Fibroblast of villous mesenchyme (primary cell): ENCODE measurements around the gene UBE2E3. TPM values are rescaled to one million over a fixed set of nuclear protein-coding genes. Genes with fewer than 3 reads are reported as not detected.

Source experiments
- DNase-seq: peaks from one replicate; pipeline ENCODE4 v3.0.0-alpha.2; 2010; ENCODE audit warnings: low read depth
- H3K4me3 ChIP-seq: 2 replicates; pipeline ENCODE4 v1.5.1; 2011; ENCODE audit warnings: low read depth, mild to moderate bottlenecking, low read length
- total RNA-seq: library from RNA; depleted of rRNA; stranded (reverse); fragments of >200 nt; gene quantifications from 2 replicates; pipeline ENCODE4 v1.2.3, GENCODE V29; 2012
- TF ChIP-seq, protein P1 (sequence below): IDR thresholded peaks from 2 replicates; pipeline ENCODE4 v1.5.1; 2012; ENCODE audit warnings: low read depth, mild to moderate bottlenecking, low read length; ENCODE audit not compliant: insufficient read depth

Gene UBE2E3
- total RNA-seq, 1 donor = 66.9 TPM

DNA sequence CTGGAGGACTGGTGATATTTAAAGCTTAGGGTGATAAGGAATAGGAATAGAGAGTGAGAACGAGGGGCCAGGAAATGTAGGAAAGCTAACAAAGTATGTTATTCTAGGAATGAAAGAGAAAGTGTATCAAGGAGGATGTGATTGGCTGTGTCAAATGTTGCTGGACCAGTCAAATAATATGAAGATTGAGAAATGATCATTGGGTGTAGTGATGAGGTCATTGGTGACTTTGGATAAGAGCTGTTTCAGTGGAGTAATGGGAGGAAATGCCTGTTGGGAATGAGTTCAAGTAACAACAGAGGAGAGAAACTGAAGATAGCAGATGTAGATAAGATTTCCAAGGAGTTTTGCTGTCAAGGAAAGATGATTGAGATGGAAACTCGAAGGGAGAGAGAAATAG lies 74.4 kb downstream of the UBE2E3 start:
- no peak for DNase-seq
- TF ChIP-seq, protein P1, sequence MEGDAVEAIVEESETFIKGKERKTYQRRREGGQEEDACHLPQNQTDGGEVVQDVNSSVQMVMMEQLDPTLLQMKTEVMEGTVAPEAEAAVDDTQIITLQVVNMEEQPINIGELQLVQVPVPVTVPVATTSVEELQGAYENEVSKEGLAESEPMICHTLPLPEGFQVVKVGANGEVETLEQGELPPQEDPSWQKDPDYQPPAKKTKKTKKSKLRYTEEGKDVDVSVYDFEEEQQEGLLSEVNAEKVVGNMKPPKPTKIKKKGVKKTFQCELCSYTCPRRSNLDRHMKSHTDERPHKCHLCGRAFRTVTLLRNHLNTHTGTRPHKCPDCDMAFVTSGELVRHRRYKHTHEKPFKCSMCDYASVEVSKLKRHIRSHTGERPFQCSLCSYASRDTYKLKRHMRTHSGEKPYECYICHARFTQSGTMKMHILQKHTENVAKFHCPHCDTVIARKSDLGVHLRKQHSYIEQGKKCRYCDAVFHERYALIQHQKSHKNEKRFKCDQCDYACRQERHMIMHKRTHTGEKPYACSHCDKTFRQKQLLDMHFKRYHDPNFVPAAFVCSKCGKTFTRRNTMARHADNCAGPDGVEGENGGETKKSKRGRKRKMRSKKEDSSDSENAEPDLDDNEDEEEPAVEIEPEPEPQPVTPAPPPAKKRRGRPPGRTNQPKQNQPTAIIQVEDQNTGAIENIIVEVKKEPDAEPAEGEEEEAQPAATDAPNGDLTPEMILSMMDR = no peak
- no peak overlapping the region for H3K4me3 ChIP-seq

DNA sequence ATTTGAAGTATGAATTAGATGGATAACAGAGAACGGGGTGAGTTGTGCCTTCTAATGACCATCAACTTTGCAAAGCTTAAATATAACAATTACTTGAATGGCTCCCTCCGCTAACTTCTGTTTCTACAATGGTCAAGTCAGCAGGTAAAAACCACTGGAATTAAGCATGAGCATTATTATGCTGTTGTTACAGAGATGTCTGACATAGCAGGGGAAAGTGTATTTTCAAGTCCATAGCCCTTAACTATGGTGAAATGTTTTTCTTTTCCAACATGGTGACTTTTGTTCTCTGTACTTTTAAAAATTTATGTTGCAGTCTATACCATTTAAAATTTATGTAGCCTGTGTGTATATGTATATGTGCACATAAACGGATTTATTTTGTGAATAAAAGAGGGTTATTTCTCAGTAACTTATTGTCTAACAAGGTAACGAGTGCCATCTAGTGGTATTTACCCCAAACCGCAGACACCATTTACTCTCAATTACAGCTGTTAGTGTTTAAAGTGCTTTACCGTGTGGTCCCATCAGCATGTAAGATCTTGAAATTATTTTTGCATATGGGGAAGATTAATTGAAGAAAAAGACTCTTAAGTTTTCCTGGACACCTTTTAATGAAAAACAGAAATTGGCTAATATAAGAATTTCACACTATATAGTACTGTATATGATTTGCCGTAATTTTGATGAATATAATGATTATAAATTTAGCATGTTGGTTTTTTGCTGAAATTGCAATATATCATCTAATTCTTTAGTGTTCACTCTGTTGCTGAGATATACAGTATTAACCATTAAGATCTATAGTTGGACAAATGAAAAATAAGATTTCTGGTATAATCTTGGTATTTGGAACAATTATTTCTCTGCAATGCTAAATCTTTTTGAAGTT lies 78.2 kb downstream of the UBE2E3 start:
- no peak overlapping the region for H3K4me3 ChIP-seq
- TF ChIP-seq, protein P1 = peak; percentile 63
- DNase-seq = peak; percentile 44

DNA sequence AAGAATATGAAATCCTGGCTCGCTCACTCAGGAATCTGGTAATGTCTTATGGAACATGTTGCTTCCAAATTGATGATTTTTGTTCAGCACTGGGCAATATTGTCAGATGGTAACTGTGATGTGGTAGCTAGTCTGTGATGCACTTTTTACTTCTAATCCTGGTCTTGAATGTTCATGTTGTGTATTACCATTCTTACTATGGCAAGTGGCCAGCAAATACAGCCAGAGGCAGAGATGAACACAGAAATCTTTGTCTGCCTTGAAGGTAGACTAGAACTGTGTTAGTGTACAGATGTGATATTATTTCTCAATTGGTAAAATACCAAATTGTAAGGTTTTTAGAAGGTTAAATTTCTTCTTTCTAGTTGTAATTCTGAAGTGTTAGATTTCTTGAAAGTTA lies 83.3 kb downstream of the UBE2E3 start:
- no peak for DNase-seq
- no peak overlapping the region for H3K4me3 ChIP-seq
- TF ChIP-seq, protein P1 = no peak

DNA sequence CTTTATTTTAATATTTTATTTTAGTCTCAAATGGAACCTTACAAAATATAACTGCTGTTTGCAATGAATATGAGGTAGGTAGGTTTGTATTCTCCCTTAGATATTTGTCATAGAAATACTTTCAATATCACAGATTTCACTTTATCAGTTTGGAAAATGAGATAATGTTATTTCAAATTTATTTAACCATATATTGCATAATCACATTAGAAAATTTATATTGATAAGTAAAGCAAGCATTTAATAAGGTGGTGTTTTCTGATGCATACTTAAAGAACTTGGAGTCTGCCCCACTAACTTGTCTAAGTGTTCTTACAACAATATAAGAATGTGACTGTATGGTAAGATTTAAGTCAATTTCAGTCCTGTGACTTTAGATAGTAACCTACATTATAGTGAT lies 85.1 kb downstream of the UBE2E3 start:
- no peak for DNase-seq
- TF ChIP-seq, protein P1 = no peak
- H3K4me3 ChIP-seq = no peak overlapping the region

DNA sequence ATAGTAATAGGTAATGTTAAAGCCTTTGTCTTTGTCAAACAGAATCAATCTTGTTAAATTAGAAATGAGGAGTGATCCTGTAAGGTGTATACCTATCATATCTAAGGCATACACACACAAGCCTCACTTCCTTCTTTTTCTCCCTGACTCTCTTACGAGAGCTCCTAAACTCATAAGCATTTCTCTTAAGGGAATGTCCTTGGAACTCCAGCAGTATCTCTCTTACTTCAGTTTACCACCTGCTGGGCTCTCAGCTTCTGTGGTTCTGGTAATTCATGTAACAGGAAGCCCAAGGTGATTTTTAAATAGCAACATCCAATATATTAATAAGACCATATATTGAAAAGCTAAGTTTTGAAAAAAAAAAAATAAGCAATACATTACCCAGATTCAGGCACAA lies 85.9 kb downstream of the UBE2E3 start:
- H3K4me3 ChIP-seq = no peak overlapping the region
- TF ChIP-seq, protein P1 = no peak
- DNase-seq = no peak

DNA sequence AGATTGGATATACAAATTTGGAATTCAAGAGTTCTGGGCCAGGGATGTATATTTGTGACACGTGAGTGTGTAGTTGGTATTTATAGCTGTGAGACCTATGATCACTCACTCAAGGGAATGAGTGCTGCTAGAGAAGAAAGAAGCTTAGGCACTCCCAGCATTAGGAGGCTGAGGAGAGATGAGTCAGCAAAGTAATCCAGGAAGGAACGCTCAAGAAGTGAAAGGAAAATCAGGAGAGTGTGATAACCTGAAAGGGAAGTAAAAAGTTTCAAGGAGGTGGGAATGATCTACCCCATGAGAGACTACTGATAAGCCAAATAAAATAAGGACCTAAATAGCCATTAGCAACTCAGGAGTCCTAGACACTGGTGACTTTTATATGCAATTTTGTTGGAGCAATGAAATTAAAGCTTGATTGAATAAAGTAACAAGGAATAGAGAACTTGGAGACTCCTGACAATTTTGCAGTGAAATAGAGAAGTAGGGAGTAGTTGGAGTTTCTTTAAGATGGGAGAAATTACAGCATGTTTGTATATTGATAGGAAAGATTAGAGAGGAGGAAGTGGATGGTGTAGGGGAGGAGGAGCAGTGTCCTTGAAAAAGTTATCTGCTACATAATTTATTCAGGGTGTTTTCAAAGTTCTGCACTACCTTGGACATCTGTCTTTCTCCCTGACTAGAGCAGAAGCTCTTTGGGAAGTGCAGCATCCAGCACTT lies 89.9 kb downstream of the UBE2E3 start:
- TF ChIP-seq, protein P1 = no peak
- H3K4me3 ChIP-seq = no peak overlapping the region

More for the DNA sequence above, 89.9 kb downstream of the UBE2E3 start:
- DNase-seq = peak; percentile 71
